HG03196 (cell line): ENCODE measurements around the gene PKIB.
A peak's percentile ranks its signal among the peaks of the same experiment; 100 is the strongest.
"Not testable (repeated sequence)": the region's sequence is repeated elsewhere in the genome, so short reads cannot be mapped to it uniquely, and the experiment has no call there.

ENCODE experiments used
- ATAC-seq: cut with Tn5 transposase; IDR thresholded peaks from one replicate; pipeline ENCODE4 v1.9.1; 2021; ENCODE audit not compliant: unreplicated experiment

The PKIB gene

DNA sequence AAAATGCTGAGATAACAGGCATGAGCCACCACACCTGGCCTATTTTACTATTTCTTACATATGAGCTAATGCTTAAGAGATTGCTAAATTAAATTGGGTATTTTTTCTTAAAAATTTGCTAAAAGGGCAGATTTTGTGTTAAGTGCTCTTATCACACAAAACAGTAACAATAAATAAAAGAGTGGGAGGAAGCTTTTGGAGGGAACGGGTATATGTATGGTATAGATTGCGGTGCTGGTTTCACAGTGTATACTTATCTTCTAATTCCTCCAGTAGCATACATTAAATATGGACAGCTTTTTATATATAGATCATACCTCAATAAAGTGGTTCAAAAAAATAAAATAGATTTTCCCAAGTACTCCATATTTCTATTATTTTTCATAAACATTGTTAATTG is 129.9 kb downstream of the PKIB start:
- ATAC-seq, result no peak

DNA sequence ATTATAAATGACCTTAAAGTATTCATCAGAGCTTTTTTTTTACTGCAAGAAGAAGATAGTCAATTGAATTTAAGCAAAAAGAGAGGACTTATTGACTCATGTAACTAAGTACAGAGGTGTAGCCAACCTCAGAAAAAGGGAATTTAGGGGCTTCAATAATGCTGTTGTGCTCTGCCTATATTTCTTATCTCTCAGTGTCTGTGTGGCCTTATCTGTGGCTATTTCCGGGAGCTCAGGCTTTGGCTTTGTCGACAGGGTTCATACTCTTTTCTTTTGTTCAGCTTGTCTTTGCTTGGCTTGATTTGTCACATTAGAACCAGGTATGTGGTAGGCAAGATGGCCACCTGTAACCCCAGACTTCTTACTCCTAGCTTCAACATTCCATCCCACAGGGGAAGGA is 130.7 kb downstream of the PKIB start:
- no peak for ATAC-seq

DNA sequence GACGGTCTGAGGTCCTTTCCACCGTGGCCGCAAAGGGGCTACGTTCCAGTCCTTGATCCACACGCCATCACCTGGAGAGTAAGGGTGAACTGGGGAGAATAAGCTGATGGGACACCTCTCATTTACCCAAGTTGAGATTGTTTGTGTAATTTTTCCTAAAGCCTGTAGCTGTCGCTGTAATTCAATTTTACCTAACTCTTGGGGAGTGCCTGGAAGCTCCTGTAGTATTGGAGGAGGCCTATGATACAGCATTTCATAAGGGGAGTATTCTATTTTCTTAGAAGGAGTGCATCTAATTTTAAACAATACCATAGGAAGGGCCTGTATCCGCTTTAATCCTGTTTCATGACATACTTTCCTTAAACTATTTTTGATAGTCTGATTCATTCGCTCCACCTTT is 134.0 kb downstream of the PKIB start:
- not testable (repeated sequence) for ATAC-seq

DNA sequence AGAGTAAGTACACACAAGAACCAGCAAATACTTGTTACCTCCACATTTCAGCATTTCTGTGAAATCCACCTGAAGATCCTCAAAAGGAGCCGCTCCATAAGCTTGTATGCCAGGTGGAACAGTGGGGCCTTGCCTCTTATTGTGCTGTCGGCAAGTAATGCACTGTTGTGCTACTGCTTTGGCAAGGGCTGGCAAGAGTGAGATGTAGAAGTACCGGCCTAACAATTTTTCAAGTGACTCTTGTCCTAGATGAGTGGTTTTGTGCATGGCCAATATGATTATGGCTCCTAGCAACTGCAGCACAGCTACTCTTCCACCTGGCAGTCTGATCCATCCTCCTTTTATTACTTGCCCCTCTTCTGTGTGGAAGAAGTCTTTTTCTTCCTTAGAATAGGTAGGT is 134.7 kb downstream of the PKIB start:
- ATAC-seq, result not testable (repeated sequence)

DNA sequence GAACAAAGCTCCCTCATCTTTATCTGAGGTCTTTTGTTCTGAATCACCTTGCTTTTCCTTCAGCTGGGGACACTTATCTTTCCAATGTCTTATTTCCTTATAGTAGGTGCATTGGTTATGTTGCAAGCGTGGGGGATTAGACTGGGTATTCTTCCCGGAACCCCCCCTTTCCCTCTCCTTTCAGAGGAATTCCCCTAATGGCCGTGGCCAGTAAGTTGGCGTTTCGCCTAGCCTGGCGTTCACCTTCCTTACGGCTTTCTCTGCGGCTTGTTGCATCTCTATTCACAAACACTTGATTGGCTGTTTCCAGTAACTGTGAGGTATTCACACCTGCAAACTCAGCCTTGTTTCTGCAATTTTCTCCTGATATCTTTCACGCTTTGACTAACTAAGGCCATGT is 136.5 kb downstream of the PKIB start:
- ATAC-seq, result no peak

DNA sequence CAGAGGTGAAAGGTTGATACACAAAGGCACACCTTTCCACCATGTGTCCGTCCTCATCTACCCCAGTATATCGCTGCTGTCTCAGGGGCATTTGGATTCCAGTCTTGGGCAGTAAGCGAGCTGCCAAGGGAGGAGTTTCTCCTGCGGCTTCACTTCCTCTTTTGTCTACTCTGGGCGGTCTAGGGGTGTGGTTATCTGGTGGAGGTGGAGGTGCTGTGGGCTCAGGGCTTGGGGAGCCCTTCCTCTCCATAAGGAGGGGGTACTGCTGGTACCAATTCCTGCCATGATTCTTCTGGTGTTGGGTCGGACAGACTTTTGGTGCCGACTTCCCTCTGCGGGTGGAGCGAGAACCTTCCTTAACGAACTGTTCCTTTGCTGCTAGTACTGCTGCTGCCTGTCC is 137.4 kb downstream of the PKIB start:
- ATAC-seq, result no peak

DNA sequence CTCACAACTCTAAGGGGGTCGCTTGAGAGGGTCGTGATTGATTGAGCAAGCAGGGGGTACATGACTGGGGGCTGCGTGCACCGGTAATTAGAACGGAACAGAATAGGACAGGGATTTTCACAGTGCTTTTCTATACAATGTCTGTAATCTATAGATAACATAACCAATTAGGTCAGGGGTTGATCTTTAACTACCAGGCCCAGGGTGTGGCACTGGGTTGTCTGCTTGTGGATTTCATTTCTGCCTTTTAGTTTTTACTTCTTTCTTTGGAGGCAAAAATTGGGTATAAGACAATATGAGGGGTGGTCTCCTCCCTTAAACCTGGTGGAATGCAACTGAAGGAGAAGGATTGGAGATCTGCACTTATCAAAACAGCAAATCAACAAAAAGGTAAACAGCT is 138.7 kb downstream of the PKIB start:
- ATAC-seq, result not testable (repeated sequence)

DNA sequence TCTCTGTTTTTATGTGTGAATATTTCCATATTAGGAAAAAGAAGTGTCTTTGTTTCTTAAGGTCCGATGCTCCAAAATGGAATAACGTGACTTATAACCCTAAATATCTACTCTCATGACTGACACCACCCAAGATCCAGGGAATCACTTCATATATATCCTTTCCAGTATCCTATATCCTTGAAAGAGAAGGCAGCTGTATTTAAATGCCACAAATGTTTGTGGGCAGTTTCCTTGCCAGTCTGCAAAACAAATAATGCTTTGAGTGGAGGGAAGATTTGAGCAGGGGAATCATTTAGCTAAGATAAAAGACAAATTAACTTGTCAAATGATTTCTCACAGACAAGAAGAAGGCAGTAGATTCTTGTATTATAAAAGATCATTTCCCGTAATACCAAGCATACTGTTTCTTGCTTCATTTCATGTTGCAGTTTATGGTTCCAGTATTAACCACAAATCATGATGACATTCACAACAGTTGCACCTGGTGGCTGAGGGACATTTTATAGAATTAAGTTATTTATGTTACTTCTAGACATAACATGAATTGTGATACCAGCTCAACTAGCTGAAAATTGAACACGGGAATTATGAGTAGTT is 139.3 kb downstream of the PKIB start:
- no peak for ATAC-seq

DNA sequence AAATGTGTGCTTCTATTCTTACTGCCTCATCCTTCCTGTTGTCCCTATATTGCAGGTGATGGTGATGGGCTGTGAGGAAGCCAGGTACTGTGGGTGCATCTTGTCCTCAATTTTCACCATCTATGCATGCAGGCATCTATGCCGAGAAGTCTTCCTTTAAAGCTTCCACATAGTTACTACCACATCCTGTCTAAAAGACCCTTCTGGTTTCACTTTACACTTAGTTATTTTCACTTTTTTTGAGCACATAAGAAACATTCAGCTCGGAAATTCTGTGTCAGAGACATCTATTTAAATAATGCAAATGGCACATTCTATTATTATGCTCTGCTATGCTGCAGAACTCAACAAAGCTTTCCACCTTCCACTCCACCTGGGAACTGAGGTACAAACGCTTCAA is 141.1 kb downstream of the PKIB start:
- peak; percentile 86 for ATAC-seq

DNA sequence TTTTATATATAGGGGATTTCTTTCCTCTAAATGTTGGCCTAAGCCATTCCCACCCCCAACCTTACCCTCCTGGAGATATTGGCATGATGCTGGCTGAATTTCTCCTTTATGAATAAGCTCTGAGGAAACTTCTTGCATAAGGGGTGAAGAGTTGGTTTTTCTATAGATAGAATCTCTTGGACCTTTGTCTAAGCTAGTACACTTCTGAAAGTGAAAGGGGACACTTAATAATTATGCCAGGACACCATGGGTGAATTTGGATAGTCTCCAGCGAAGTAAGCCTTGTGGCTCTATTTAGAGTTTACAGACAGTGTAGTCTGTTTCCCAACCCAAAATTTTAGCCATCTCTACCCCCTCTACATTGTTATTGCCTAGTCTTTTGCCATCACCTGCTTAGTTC is 142.3 kb downstream of the PKIB start:
- no peak for ATAC-seq

DNA sequence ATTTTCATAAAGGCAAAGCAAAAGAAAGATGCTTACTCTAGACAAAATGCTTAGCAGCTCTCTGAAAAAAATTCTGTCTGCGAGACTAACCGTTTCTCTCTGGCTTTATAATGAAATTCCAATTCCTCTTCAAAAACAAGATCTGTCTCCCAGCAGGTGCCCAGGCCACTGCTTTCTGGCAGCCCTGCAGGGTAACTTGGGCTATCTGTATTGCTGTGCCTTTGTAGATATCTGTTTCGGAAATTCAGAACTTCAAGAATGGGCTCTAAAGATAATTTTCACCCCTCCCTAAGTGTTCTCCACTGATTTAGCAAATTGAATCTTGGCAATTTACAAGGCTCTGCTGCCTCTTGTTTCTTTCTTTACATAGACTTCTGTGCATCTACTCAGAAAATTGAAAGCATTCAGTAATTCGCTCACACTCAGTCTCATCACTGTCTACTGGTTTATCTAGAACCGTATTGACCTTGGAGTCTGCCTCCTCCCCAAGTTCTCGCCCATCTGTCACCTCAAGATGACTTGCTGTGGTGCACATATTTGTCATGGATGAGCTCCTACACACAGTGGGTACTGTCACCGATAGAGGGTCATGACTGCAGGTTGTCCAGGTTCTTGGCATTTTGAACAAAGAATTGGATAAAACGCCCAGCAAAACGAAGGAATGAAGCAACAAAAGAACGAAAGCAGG is 142.9 kb downstream of the PKIB start:
- ATAC-seq, result no peak

DNA sequence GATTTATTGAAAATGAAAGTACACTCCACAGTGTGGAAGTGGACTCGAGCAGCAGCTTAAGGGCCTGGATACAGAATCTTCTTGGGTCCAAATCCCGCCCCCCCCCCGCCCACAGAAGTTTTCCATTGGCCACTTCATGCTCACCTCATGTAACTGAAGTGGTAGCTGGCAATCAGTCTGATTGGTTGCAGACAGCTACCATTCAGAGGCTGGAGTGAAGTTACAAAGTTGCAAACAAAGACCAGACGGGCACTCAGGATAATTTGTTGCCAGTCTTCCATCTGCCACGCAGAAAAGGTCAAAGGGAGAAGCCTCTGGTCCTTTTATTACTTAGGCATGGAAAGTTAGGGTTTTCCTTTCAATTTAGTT is 143.5 kb downstream of the PKIB start:
- no peak for ATAC-seq

DNA sequence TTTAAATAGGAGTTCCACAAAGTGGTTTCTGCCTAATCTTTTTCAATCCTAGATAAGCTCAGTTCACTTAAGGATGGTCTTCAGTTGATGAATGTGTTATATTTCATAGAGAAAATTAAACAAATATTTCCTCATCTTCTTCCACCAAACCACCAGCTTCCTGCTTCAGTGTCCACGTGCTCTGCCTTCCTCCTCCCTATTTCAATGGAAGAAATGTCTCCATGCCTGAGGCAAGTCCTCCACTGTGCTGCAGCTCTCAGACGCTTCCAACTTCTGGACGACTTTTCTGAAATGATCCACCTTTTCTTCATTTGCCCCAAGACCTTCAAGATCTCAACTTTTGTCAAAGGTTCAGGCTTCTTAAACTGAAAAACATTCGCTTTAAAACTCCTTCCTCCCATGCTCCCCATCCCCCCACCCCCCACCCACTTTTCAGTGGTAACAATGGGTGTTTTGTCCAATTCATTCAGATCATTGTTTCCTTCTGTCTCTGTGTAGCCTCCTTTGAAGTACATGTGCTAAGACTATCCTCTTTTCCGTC is 144.1 kb downstream of the PKIB start:
- ATAC-seq, result no peak

DNA sequence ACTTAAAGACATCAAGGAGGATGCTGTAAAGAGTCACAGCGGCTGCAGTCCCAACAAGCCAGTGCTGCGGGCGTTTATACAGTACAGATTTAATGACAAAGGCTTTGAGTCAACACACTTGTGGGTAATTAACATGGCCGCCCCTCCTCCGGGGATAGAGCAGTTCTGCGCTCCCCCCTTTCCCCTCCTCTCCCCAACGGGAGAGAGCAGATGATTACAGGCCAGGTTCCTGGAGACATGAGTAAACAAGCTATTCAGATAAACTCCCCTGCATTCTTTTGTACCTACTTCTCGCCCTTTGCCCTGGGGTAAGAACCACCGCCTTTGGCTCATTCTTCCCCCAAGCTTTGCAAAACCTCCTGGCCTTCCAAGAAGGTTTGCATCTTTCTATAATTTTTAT is 145.7 kb downstream of the PKIB start:
- no peak for ATAC-seq

DNA sequence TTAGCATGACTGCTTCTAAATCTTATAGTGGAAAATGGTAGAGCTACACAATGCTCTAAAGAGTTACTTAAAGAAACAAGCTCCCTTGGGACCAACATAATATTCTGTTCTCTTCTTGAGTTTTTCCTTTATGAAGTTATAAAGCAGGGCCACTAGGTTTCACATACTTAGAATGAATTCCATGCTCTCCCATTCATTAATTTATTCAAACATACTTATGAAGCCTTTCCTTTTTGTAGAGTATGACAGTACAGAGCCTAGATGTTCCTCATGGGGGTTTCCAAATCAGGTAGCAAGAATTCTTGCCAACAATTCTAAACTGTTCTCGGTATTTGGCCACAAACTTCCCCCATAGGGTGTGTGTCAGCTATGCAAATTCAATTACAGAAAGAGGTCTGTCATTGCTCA is 148.7 kb downstream of the PKIB start:
- peak; percentile 94 for ATAC-seq

DNA sequence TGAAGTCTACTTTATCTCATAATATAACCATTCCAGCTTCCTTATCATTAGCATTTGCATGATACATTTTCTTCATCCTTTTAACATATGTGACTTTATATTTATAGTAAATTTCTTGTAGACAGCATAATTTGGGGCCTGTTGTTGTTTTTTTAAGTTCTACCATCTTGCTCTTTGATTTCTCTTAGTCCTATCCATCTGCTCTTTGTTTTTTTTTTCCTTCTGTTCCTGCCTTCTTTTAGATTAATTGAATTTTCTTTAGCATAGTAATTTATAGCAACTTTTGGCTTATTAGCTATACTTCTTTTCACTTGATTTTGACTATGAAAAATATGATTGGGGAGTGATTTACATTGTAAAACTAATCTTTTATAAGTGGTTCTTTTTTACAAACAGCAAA is 150.1 kb downstream of the PKIB start:
- no peak for ATAC-seq

DNA sequence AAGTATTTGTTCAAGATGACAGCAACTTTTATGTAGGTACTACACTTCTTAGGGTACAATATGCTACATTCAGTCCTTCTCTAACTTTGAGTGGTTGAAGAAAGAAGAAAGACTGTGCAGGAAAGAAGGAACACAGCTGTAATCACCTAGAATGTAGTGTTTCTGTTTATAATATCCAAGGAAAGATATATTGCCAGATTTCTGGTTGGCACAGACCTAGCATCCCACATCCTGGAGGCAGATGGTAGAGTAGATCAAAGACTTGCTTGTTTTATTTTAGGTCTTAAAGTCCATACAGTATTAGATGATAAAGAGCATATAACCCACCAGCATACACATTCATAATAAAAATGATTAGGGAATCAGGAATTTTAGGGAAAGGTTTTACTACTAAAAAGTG is 156.1 kb downstream of the PKIB start:
- ATAC-seq, result no peak

DNA sequence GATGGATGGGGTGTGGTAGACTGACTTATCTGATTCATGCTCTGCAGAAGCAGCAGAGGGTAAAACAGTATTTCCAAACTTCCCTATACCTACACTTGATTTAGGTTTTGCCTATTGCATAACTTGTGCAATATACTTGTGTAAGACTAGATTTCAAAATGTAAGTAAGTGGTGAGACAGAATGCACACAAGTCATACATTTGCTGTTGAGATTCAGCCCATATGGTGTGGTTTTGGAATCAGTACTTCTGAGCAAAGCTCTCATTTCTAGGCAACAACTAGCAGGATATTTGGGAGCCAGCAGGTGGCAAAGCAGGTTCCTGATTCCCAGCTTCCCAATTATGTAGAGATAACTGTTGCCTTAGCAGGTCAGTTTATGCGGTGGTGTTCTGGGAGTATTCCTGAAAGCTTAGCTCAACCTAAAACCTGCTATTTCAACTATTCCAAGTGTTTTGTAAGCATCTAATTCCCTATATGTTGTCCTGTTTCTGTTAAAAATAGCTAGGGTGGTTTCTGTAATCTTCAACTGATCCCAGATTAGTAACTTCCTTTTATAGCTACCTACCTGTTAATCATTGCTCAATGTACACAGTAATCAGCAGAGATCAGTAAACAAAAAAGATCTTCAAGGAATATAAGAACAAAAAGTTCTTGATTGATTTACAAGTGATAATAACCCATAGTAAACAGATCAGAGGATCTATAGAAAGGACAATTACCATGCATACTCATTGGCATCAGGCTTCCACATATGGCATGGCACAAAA is 160.8 kb downstream of the PKIB start:
- no peak for ATAC-seq

DNA sequence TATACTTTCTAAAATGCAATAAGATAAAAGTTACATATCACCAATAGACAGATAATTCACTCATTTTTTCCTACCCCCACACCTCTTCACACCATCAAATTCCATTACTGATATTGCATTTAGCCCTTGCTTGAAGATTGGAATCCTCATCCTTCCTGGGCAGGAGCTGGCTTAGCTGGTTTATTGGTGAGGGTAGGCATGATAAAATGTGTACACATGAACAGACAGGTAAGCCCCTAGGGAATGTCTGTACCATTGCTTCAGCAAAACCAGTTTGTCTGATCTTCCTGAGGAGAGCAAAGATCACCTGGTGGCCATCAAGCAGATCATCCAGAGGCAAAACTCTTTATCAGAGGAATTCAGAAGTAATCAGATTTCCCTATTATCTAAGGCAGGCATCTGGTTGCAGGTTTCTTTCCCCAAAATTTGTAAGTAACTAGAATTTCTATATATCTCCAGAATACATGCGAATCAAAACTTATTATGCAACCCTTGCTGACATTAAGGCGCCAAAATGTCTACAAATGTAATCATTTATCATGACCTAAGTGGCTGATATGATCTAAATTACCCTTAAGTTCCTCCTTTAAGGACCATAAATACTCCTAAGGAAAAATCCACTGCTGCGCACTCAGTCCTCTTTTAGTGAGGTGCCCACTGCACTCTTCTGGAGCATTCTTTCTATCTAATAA is 162.7 kb downstream of the PKIB start:
- ATAC-seq, result no peak
